ENCODE data around the gene PCDHGA1. TPM values are rescaled to one million over a fixed set of nuclear protein-coding genes. Genes with fewer than 3 reads are reported as not detected.

PCDHGA1 gene
- total RNA-seq, 1 donor from 2014 or later: 1.5 TPM

- no peak overlapping the region for H2AFZ ChIP-seq (replicated peaks)
- H3K4me3 ChIP-seq: peak overlapping the region; percentile 28
- peaks cover 21% of the 10 kb centered on the region for H3K4me1 Mint-ChIP-seq
- H3K27ac Mint-ChIP-seq: peak overlapping the region; percentile 98
- peak overlapping the region; percentile 14 for H3K4me3 Mint-ChIP-seq
- no peaks in the 10 kb centered on the region for H3K79me2 ChIP-seq (ENCODE audit: low read depth)
- H3K9me3 Mint-ChIP-seq: peaks cover 18% of the 10 kb centered on the region
- peak overlapping the region; percentile 54 for H3K9ac ChIP-seq
- H3K4me1 ChIP-seq: peaks cover 9% of the 10 kb centered on the region
- H3K27ac ChIP-seq: peak overlapping the region; percentile 95
- H4K20me1 ChIP-seq (ENCODE audit: low read depth): no peaks in the 10 kb centered on the region
- H3K4me2 ChIP-seq: peak overlapping the region; percentile 68
- peaks cover 35% of the 10 kb centered on the region for H3F3A ChIP-seq (ENCODE audit: low read depth)
- H3K27me3 ChIP-seq: no peaks in the 10 kb centered on the region
- no peaks in the 10 kb centered on the region for H3K9me3 ChIP-seq (ENCODE audit: low read depth)
- TF ChIP-seq EZH2phosphoT487 (IDR thresholded peaks at IDR 0.05) (no peak), EZH2 (IDR thresholded peaks at IDR 0.05) (no peak), CTCF (IDR thresholded peaks at IDR 0.05) (no peak)
- H3K36me3 Mint-ChIP-seq: peaks cover 50% of the 10 kb centered on the region
- H3K36me3 ChIP-seq: peaks cover 23% of the 10 kb centered on the region
- no peaks in the 10 kb centered on the region for H3K27me3 Mint-ChIP-seq (ENCODE audit: insufficient read depth, low read depth)
- no peak for DNase-seq (ENCODE audit: low spot score)
Measured at GRCh38 chr5:141560151-141560550, 229.8 kb downstream of the PCDHGA1 start.

- no peak overlapping the region for H2AFZ ChIP-seq (replicated peaks)
- peak overlapping the region; percentile 28 for H3K4me3 ChIP-seq
- H3F3A ChIP-seq (ENCODE audit: low read depth): peaks cover 41% of the 10 kb centered on the region
- H3K4me2 ChIP-seq: peak overlapping the region; percentile 68
- peak overlapping the region; percentile 95 for H3K27ac ChIP-seq
- H3K36me3 Mint-ChIP-seq: peaks cover 50% of the 10 kb centered on the region
- peak; percentile 94 for DNase-seq (ENCODE audit: low spot score)
- peak overlapping the region; percentile 98 for H3K27ac Mint-ChIP-seq
- peak overlapping the region; percentile 69 for H3K4me3 Mint-ChIP-seq
- peaks cover 16% of the 10 kb centered on the region for H3K9me3 Mint-ChIP-seq
- H3K9me3 ChIP-seq (ENCODE audit: low read depth): no peaks in the 10 kb centered on the region
- H4K20me1 ChIP-seq (ENCODE audit: low read depth): no peaks in the 10 kb centered on the region
- peaks cover 9% of the 10 kb centered on the region for H3K4me1 ChIP-seq
- no peak for TF ChIP-seq EZH2phosphoT487 (IDR thresholded peaks at IDR 0.05)
- peak; percentile 89 for TF ChIP-seq CTCF (IDR thresholded peaks at IDR 0.05)
- no peaks in the 10 kb centered on the region for H3K27me3 Mint-ChIP-seq (ENCODE audit: insufficient read depth, low read depth)
- peaks cover 21% of the 10 kb centered on the region for H3K4me1 Mint-ChIP-seq
- no peaks in the 10 kb centered on the region for H3K79me2 ChIP-seq (ENCODE audit: low read depth)
- peak overlapping the region; percentile 54 for H3K9ac ChIP-seq
- no peaks in the 10 kb centered on the region for H3K27me3 ChIP-seq
- H3K36me3 ChIP-seq: peaks cover 23% of the 10 kb centered on the region
Measured at GRCh38 chr5:141560725-141561483, 230.6 kb downstream of the PCDHGA1 start.

Other genes with a start within 250 kb of the PCDHGA1 start
- gene PCDHB2, start 235.9 kb upstream of the PCDHGA1 start, total RNA-seq (ENCODE audit: low replicate concordance): 34.2 and 48.4 TPM in 2 replicates
- 5.6 and 6.7 TPM in 2 replicates for gene PCDHB3, start 230.0 kb upstream of the PCDHGA1 start, total RNA-seq (ENCODE audit: low replicate concordance)
- gene PCDHB4, start 208.7 kb upstream of the PCDHGA1 start, total RNA-seq (ENCODE audit: low replicate concordance): 1.9 and 2.3 TPM in 2 replicates
- gene PCDHB5, start 195.3 kb upstream of the PCDHGA1 start, total RNA-seq (ENCODE audit: low replicate concordance): 11.9 and 15.2 TPM in 2 replicates
- gene PCDHB6, start 180.5 kb upstream of the PCDHGA1 start, total RNA-seq (ENCODE audit: low replicate concordance): 0.90 and 1.5 TPM in 2 replicates
- gene PCDHB7, start 157.9 kb upstream of the PCDHGA1 start, total RNA-seq (ENCODE audit: low replicate concordance): 0.21 and 0.90 TPM in 2 replicates
- gene PCDHB8, start 152.7 kb upstream of the PCDHGA1 start, total RNA-seq (ENCODE audit: low replicate concordance): 0.31 TPM in 1 of 2 replicates, not detected in the other
- 4.0 and 4.5 TPM in 2 replicates for gene PCDHB16, start 148.1 kb upstream of the PCDHGA1 start, total RNA-seq (ENCODE audit: low replicate concordance)
- 3.1 and 4.6 TPM in 2 replicates for gene PCDHB9, start 143.4 kb upstream of the PCDHGA1 start, total RNA-seq (ENCODE audit: low replicate concordance)
- gene PCDHB10, start 138.2 kb upstream of the PCDHGA1 start, total RNA-seq (ENCODE audit: low replicate concordance): 9.3 and 10.4 TPM in 2 replicates
- gene PCDHB11, start 130.9 kb upstream of the PCDHGA1 start, total RNA-seq (ENCODE audit: low replicate concordance): 3.8 and 4.0 TPM in 2 replicates
- 3.0 and 3.8 TPM in 2 replicates for gene PCDHB12, start 121.8 kb upstream of the PCDHGA1 start, total RNA-seq (ENCODE audit: low replicate concordance)
- 2.4 and 3.0 TPM in 2 replicates for gene PCDHB13, start 116.6 kb upstream of the PCDHGA1 start, total RNA-seq (ENCODE audit: low replicate concordance)
- gene PCDHB14, start 107.2 kb upstream of the PCDHGA1 start, total RNA-seq (ENCODE audit: low replicate concordance): 7.2 and 7.4 TPM in 2 replicates
- 7.8 and 9.4 TPM in 2 replicates for gene PCDHB15, start 85.1 kb upstream of the PCDHGA1 start, total RNA-seq (ENCODE audit: low replicate concordance)
- gene SLC25A2, start 26.5 kb upstream of the PCDHGA1 start, total RNA-seq (ENCODE audit: low replicate concordance): 0.22 and 0.96 TPM in 2 replicates
- 121 and 157 TPM in 2 replicates for gene TAF7, start 9.7 kb upstream of the PCDHGA1 start, total RNA-seq (ENCODE audit: low replicate concordance)
- gene PCDHGA2, start 8.2 kb downstream of the PCDHGA1 start, total RNA-seq (ENCODE audit: low replicate concordance): 0.37 and 0.71 TPM in 2 replicates
- 0.34 and 0.54 TPM in 2 replicates for gene PCDHGA3, start 13.3 kb downstream of the PCDHGA1 start, total RNA-seq (ENCODE audit: low replicate concordance)
- 3.6 and 4.3 TPM in 2 replicates for gene PCDHGB1, start 19.6 kb downstream of the PCDHGA1 start, total RNA-seq (ENCODE audit: low replicate concordance)
- 2.3 and 2.4 TPM in 2 replicates for gene PCDHGA4, start 24.5 kb downstream of the PCDHGA1 start, total RNA-seq (ENCODE audit: low replicate concordance)
- 2.1 and 2.2 TPM in 2 replicates for gene PCDHGB2, start 29.5 kb downstream of the PCDHGA1 start, total RNA-seq (ENCODE audit: low replicate concordance)
- gene PCDHGA5, start 33.6 kb downstream of the PCDHGA1 start, total RNA-seq (ENCODE audit: low replicate concordance): 0.71 and 1.3 TPM in 2 replicates
- gene PCDHGB3, start 39.7 kb downstream of the PCDHGA1 start, total RNA-seq (ENCODE audit: low replicate concordance): 0.74 and 0.95 TPM in 2 replicates
- 0.77 and 1.4 TPM in 2 replicates for gene PCDHGA6, start 43.4 kb downstream of the PCDHGA1 start, total RNA-seq (ENCODE audit: low replicate concordance)
- gene PCDHGA7, start 52.2 kb downstream of the PCDHGA1 start, total RNA-seq (ENCODE audit: low replicate concordance): 0.81 and 1.1 TPM in 2 replicates
- gene PCDHGB4, start 57.2 kb downstream of the PCDHGA1 start, total RNA-seq (ENCODE audit: low replicate concordance): 10.4 and 14.9 TPM in 2 replicates
- gene PCDHGA8, start 62.1 kb downstream of the PCDHGA1 start, total RNA-seq (ENCODE audit: low replicate concordance): 2.3 and 3.3 TPM in 2 replicates
- 2.0 and 3.7 TPM in 2 replicates for gene PCDHGB5, start 67.4 kb downstream of the PCDHGA1 start, total RNA-seq (ENCODE audit: low replicate concordance)
- gene PCDHGA9, start 72.3 kb downstream of the PCDHGA1 start, total RNA-seq (ENCODE audit: low replicate concordance): 0.97 and 2.2 TPM in 2 replicates
- gene PCDHGB6, start 77.5 kb downstream of the PCDHGA1 start, total RNA-seq (ENCODE audit: low replicate concordance): 13.2 and 22.1 TPM in 2 replicates
- gene PCDHGA10, start 82.5 kb downstream of the PCDHGA1 start, total RNA-seq (ENCODE audit: low replicate concordance): 4.2 and 4.7 TPM in 2 replicates
- gene PCDHGB7, start 87.2 kb downstream of the PCDHGA1 start, total RNA-seq (ENCODE audit: low replicate concordance): 21.1 and 23.9 TPM in 2 replicates
- 9.5 and 13.3 TPM in 2 replicates for gene PCDHGA11, start 90.5 kb downstream of the PCDHGA1 start, total RNA-seq (ENCODE audit: low replicate concordance)
- gene PCDHGA12, start 100.0 kb downstream of the PCDHGA1 start, total RNA-seq (ENCODE audit: low replicate concordance): 0.79 and 2.2 TPM in 2 replicates
- 14.7 and 17.2 TPM in 2 replicates for gene PCDHGC3, start 145.5 kb downstream of the PCDHGA1 start, total RNA-seq (ENCODE audit: low replicate concordance)
- gene PCDHGC4, start 154.5 kb downstream of the PCDHGA1 start, total RNA-seq (ENCODE audit: low replicate concordance): 5.0 and 10.4 TPM in 2 replicates
- gene PCDHGC5, start 158.6 kb downstream of the PCDHGA1 start, total RNA-seq (ENCODE audit: low replicate concordance): 0.43 and 1.3 TPM in 2 replicates